ENCODE measurements around the gene CTBP1.
"Not testable (repeated sequence)": the region's sequence is repeated elsewhere in the genome, so short reads cannot be mapped to it uniquely, and the experiment has no call there.

The CTBP1 gene

GRCh38 chr4:1248245-1249147, at the start of gene CTBP1:
TSS of gene CTBP1 (minus strand) at chr4:1249130. CDS start at chr4:1241331, 7,799 bp downstream.
- peak; percentile 43 for DNase-seq

- no peak for DNase-seq
These were observed 49.5 kb upstream of the CTBP1 start for GRCh38 chr4:1298461-1298860.

- DNase-seq, result no peak
These were observed 48.8 kb upstream of the CTBP1 start for GRCh38 chr4:1297456-1298325.

GRCh38 chr4:1297023-1297395, 48.1 kb upstream of the CTBP1 start:
- no peak for DNase-seq

GRCh38 chr4:1296324-1297022, 47.5 kb upstream of the CTBP1 start:
- DNase-seq, result no peak

- DNase-seq, result no peak
These were observed 46.6 kb upstream of the CTBP1 start for GRCh38 chr4:1295405-1296055.

- DNase-seq, result no peak
These were observed 46.0 kb upstream of the CTBP1 start for GRCh38 chr4:1294891-1295290.

GRCh38 chr4:1294424-1294823, 45.5 kb upstream of the CTBP1 start:
- no peak for DNase-seq

GRCh38 chr4:1293991-1294390, 45.1 kb upstream of the CTBP1 start:
- no peak for DNase-seq

GRCh38 chr4:1293531-1293941, 44.6 kb upstream of the CTBP1 start:
- DNase-seq, result no peak

- not testable (repeated sequence) for DNase-seq
These were observed 43.7 kb upstream of the CTBP1 start for GRCh38 chr4:1292703-1293011.

- no peak for DNase-seq
These were observed 43.2 kb upstream of the CTBP1 start for GRCh38 chr4:1291996-1292702.

GRCh38 chr4:1291091-1291490, 42.2 kb upstream of the CTBP1 start:
- no peak for DNase-seq

- no peak for DNase-seq
These were observed 41.4 kb upstream of the CTBP1 start for GRCh38 chr4:1290165-1290977.

- peak; percentile 85 for DNase-seq
These were observed 40.6 kb upstream of the CTBP1 start, which contains the start of gene MAEA for GRCh38 chr4:1289207-1290164. TSS of gene MAEA (plus strand) at chr4:1289891. CDS start at chr4:1289914, 23 bp downstream.

GRCh38 chr4:1288786-1289185, 39.9 kb upstream of the CTBP1 start:
- no peak for DNase-seq

- DNase-seq, result no peak
These were observed 37.0 kb upstream of the CTBP1 start for GRCh38 chr4:1285790-1286553.

- DNase-seq, result no peak
These were observed 36.3 kb upstream of the CTBP1 start for GRCh38 chr4:1285151-1285789.

GRCh38 chr4:1283711-1284110, 34.8 kb upstream of the CTBP1 start:
- no peak for DNase-seq

Measured in NCI-H2029 treated with DMSO at 0.1 percent for 48 hours (cell line).